Calu3 (cell line): Measurements from ENCODE around the gene RBFOX1. TPM values are rescaled to one million over a fixed set of nuclear protein-coding genes. Genes with fewer than 3 reads are reported as not detected.

Experiments used
- BruUV-seq: library from RNA; stranded (reverse); fragments of 400-500 nt; replicated peaks from 2 replicates; lab custom pipeline; 2021; lab: Mats Ljungman, UMichigan
- CTCF ChIA-PET: fragments of 300-600 bp; sonication (Branson Sonifier 250); formaldehyde crosslinking; loops from one replicate; lab custom pipeline; 2022; ENCODE audit warnings: antibody characterized with exemption; lab: Charles Lee
- DNase-seq: peaks from one replicate; pipeline ENCODE4 v3.0.0; 2022
- H3K27ac Mint-ChIP-seq: one replicate; pipeline ENCODE4 v1.8.0; 2022; ENCODE audit warnings: mixed read lengths; ENCODE audit not compliant: unreplicated experiment
- H3K27me3 Mint-ChIP-seq: one replicate; pipeline ENCODE4 v1.8.0; 2022; ENCODE audit warnings: mixed read lengths; ENCODE audit not compliant: unreplicated experiment
- H3K36me3 Mint-ChIP-seq: one replicate; pipeline ENCODE4 v1.8.0; 2022; ENCODE audit warnings: mild to moderate bottlenecking, moderate library complexity, mixed read lengths; ENCODE audit not compliant: insufficient read depth, unreplicated experiment
- H3K4me1 Mint-ChIP-seq: one replicate; pipeline ENCODE4 v1.8.0; 2022; ENCODE audit warnings: mild to moderate bottlenecking, low read depth, mixed read lengths; ENCODE audit not compliant: unreplicated experiment
- H3K4me3 Mint-ChIP-seq: one replicate; pipeline ENCODE4 v1.8.0; 2022; ENCODE audit warnings: mild to moderate bottlenecking, low read depth, moderate library complexity, mixed read lengths; ENCODE audit not compliant: unreplicated experiment
- H3K9me3 Mint-ChIP-seq: one replicate; pipeline ENCODE4 v1.8.0; 2022; ENCODE audit warnings: low read depth, mixed read lengths; ENCODE audit not compliant: unreplicated experiment
- CTCF ChIP-seq: fragments of 200-600 bp; IDR thresholded peaks from one replicate; pipeline ENCODE4 v1.8.0; 2022; ENCODE audit warnings: antibody characterized with exemption; ENCODE audit not compliant: unreplicated experiment
- intact Hi-C: fragments of 100-400 bp; cut with micrococcal nuclease; formaldehyde crosslinking; loops from one replicate; pipeline ENCODE4 v1.10.0; 2022; ENCODE audit not compliant: unreplicated experiment
- total RNA-seq: library from RNA; stranded (reverse); gene quantifications from 2 replicates; pipeline ENCODE4 v1.2.3, GENCODE V29; 2022

Gene RBFOX1
- total RNA-seq, 1 experiment from 2014 or later, result not detected

- no peak for DNase-seq
- peaks cover 10% of the 10 kb centered on the region for H3K9me3 Mint-ChIP-seq
- intact Hi-C loops, result no loop called here
- no TSS peak for BruUV-seq
- no peak overlapping the region for H3K27ac Mint-ChIP-seq
- no peak overlapping the region for H3K4me3 Mint-ChIP-seq
- no peaks in the 10 kb centered on the region for H3K27me3 Mint-ChIP-seq
- CTCF ChIA-PET, result no interaction called here
- TF ChIP-seq CTCF, result no peak
- H3K36me3 Mint-ChIP-seq, result no peaks in the 10 kb centered on the region
- H3K4me1 Mint-ChIP-seq, result no peaks in the 10 kb centered on the region
Observed at GRCh38 chr16:7517496-7517895, 184.9 kb downstream of the RBFOX1 start.

- Mint-ChIP-seq H3K4me3 (no peak overlapping the region), H3K4me1 (no peaks in the 10 kb centered on the region), H3K27ac (no peak overlapping the region), H3K9me3 (peaks cover 10% of the 10 kb centered on the region), H3K36me3 (no peaks in the 10 kb centered on the region), H3K27me3 (no peaks in the 10 kb centered on the region)
- intact Hi-C loops, result no loop called here
- CTCF ChIA-PET, result no interaction called here
- no peak for DNase-seq
- no TSS peak for BruUV-seq
- TF ChIP-seq CTCF, result no peak
Observed at GRCh38 chr16:7518158-7518557, 185.5 kb downstream of the RBFOX1 start.

- no peaks in the 10 kb centered on the region for H3K27me3 Mint-ChIP-seq
- TF ChIP-seq CTCF, result no peak
- intact Hi-C loops, result no loop called here
- H3K27ac Mint-ChIP-seq, result no peak overlapping the region
- CTCF ChIA-PET, result no interaction called here
- BruUV-seq, result no TSS peak
- peaks cover 14% of the 10 kb centered on the region for H3K9me3 Mint-ChIP-seq
- no peak for DNase-seq
- H3K4me1 Mint-ChIP-seq, result no peaks in the 10 kb centered on the region
- no peaks in the 10 kb centered on the region for H3K36me3 Mint-ChIP-seq
- H3K4me3 Mint-ChIP-seq, result no peak overlapping the region
Observed at GRCh38 chr16:7521834-7522233, 189.2 kb downstream of the RBFOX1 start.

- no TSS peak for BruUV-seq
- DNase-seq, result no peak
- Mint-ChIP-seq H3K4me3 (no peak overlapping the region), H3K36me3 (no peaks in the 10 kb centered on the region), H3K4me1 (no peaks in the 10 kb centered on the region), H3K27ac (no peak overlapping the region), H3K27me3 (no peaks in the 10 kb centered on the region), H3K9me3 (peaks cover 10% of the 10 kb centered on the region)
- TF ChIP-seq CTCF, result no peak
- intact Hi-C loops, result no loop called here
- CTCF ChIA-PET, result no interaction called here
Observed at GRCh38 chr16:7524419-7524818, 191.8 kb downstream of the RBFOX1 start.
